Measurements from ENCODE around the gene TSHR. TPM values are rescaled to one million over a fixed set of nuclear protein-coding genes. Genes with fewer than 3 reads are reported as not detected.
A peak's percentile ranks its signal among the peaks of the same experiment; 100 is the strongest.

TSHR gene
- total and polyA plus RNA-seq, 3 experiments from 2014 or later, result not detected

GRCh38 chr14:81001447-81001846 lies 46.0 kb downstream of the TSHR start:
- H3K27ac Mint-ChIP-seq, result no peak overlapping the region
- no peak overlapping the region for H3K27ac ChIP-seq (ENCODE audit: low read depth, low read length)
- CTCF ChIA-PET, result no interaction called here
- H3K36me3 Mint-ChIP-seq, result no peaks in the 10 kb centered on the region
- DNase-seq, result no peak
- POLR2A ChIA-PET, result no interaction called here
- H3K9me3 ChIP-seq (ENCODE audit: low read length), result no peaks in the 10 kb centered on the region
- peaks cover 6 to 23% of the 10 kb centered on the region in 2 donors for H3K27me3 Mint-ChIP-seq
- H3K4me3 Mint-ChIP-seq, result no peak overlapping the region
- H3K4me1 ChIP-seq (ENCODE audit: insufficient read depth, low read length), result no peaks in the 10 kb centered on the region
- H3K4me3 ChIP-seq (ENCODE audit: low read length), result no peak overlapping the region
- no peaks in the 10 kb centered on the region for H3K36me3 ChIP-seq (ENCODE audit: insufficient read depth, low read length)
- no peaks in the 10 kb centered on the region for H3K27me3 ChIP-seq (ENCODE audit: insufficient read depth, low read length, poor library complexity, severe bottlenecking)
- H3K4me1 Mint-ChIP-seq, result peaks cover 0 to 1% (median under 1%) of the 10 kb centered on the region in 3 donors
- H3K9me3 Mint-ChIP-seq, result no peaks in the 10 kb centered on the region

DNA sequence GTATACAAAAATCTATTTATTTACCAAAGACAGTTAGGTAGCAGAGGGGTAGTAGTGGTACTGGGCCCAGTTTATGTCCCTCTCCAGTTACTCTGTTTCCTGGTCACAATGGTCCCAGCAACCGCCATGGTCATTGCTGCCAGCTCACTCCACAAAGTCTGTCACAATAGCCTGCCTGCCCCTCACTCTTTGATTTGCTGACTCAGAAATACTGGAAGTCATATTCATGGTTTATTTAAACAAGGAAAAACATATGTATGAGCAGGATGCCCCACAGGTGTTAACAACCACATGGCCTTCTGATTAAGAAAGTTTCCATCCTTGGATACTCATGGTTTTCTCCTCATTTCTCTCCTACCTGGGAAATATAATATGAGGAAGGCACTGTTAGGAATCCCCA lies 49.2 kb downstream of the TSHR start:
- H3K4me3 ChIP-seq (ENCODE audit: low read length), result no peak overlapping the region
- CTCF ChIA-PET, result no interaction called here
- Mint-ChIP-seq H3K9me3 (no peaks in the 10 kb centered on the region), H3K4me1 (no peaks in the 10 kb centered on the region), H3K27ac (peak overlapping the region in 1 of 8 donors; percentile 12), H3K27me3 (peaks cover 5 to 6% of the 10 kb centered on the region in 2 donors), H3K4me3 (no peak overlapping the region), H3K36me3 (no peaks in the 10 kb centered on the region)
- POLR2A ChIA-PET, result no interaction called here
- H3K9me3 ChIP-seq (ENCODE audit: low read length), result no peaks in the 10 kb centered on the region
- no peak overlapping the region for H3K27ac ChIP-seq (ENCODE audit: low read depth, low read length)
- H3K36me3 ChIP-seq (ENCODE audit: insufficient read depth, low read length), result no peaks in the 10 kb centered on the region
- H3K4me1 ChIP-seq (ENCODE audit: insufficient read depth, low read length), result no peaks in the 10 kb centered on the region
- H3K27me3 ChIP-seq (ENCODE audit: insufficient read depth, low read length, poor library complexity, severe bottlenecking), result no peaks in the 10 kb centered on the region
- no peak for DNase-seq

GRCh38 chr14:81005540-81006228 lies 50.3 kb downstream of the TSHR start:
- no peaks in the 10 kb centered on the region for H3K27me3 ChIP-seq (ENCODE audit: insufficient read depth, low read length, poor library complexity, severe bottlenecking)
- Mint-ChIP-seq H3K27ac (no peak overlapping the region), H3K9me3 (no peaks in the 10 kb centered on the region), H3K36me3 (no peaks in the 10 kb centered on the region), H3K4me3 (no peak overlapping the region), H3K27me3 (peaks cover 2 to 5% of the 10 kb centered on the region in 2 donors), H3K4me1 (no peaks in the 10 kb centered on the region)
- no peaks in the 10 kb centered on the region for H3K36me3 ChIP-seq (ENCODE audit: insufficient read depth, low read length)
- ChIA-PET POLR2A (no interaction called here), CTCF (no interaction called here)
- H3K9me3 ChIP-seq (ENCODE audit: low read length), result no peaks in the 10 kb centered on the region
- no peak for DNase-seq
- no peak overlapping the region for H3K4me3 ChIP-seq (ENCODE audit: low read length)
- H3K4me1 ChIP-seq (ENCODE audit: insufficient read depth, low read length), result no peaks in the 10 kb centered on the region
- no peak overlapping the region for H3K27ac ChIP-seq (ENCODE audit: low read depth, low read length)

- ChIA-PET POLR2A (no interaction called here), CTCF (no interaction called here)
- Histone ChIP-seq H3K9me3 (ENCODE audit: low read length) (no peaks in the 10 kb centered on the region), H3K4me3 (ENCODE audit: low read length) (no peak overlapping the region), H3K27ac (ENCODE audit: low read depth, low read length) (no peak overlapping the region), H3K27me3 (ENCODE audit: insufficient read depth, low read length, poor library complexity, severe bottlenecking) (no peaks in the 10 kb centered on the region), H3K4me1 (ENCODE audit: insufficient read depth, low read length) (no peaks in the 10 kb centered on the region), H3K36me3 (ENCODE audit: insufficient read depth, low read length) (no peaks in the 10 kb centered on the region)
- H3K4me1 Mint-ChIP-seq, result no peaks in the 10 kb centered on the region
- no peak overlapping the region for H3K4me3 Mint-ChIP-seq
- no peaks in the 10 kb centered on the region for H3K9me3 Mint-ChIP-seq
- peak overlapping the region in 1 of 8 donors; percentile 35 for H3K27ac Mint-ChIP-seq
- H3K36me3 Mint-ChIP-seq, result no peaks in the 10 kb centered on the region
- DNase-seq, result no peak
- H3K27me3 Mint-ChIP-seq, result peaks cover 0 to 5% of the 10 kb centered on the region in 2 donors
Measured at GRCh38 chr14:81006266-81006665, 50.8 kb downstream of the TSHR start.

DNA sequence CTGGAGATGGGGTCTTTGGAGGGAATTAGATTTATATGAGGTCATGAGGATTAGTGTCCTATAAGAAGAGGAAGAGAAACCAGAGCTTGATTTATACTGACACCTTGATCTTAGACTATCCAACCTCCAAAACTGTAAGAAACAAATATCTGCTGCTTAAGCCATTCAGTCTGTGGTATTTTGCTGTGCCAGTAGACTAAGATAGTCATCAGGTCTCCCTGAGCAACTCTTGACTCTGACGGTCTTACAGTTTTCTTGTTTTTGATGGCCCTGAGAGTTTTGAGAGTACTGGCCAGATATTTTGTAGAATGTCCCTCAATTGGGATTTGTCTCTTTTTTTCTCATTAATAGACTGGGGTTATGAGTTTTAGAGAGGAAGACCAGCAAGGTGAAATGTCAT lies 51.7 kb downstream of the TSHR start:
- no peak overlapping the region for H3K4me3 Mint-ChIP-seq
- Histone ChIP-seq H3K27ac (ENCODE audit: low read depth, low read length) (no peak overlapping the region), H3K27me3 (ENCODE audit: insufficient read depth, low read length, poor library complexity, severe bottlenecking) (no peaks in the 10 kb centered on the region), H3K9me3 (ENCODE audit: low read length) (no peaks in the 10 kb centered on the region), H3K4me3 (ENCODE audit: low read length) (no peak overlapping the region), H3K4me1 (ENCODE audit: insufficient read depth, low read length) (no peaks in the 10 kb centered on the region), H3K36me3 (ENCODE audit: insufficient read depth, low read length) (no peaks in the 10 kb centered on the region)
- no peak for DNase-seq
- peaks cover 0 to 5% of the 10 kb centered on the region in 2 donors for H3K27me3 Mint-ChIP-seq
- H3K9me3 Mint-ChIP-seq, result no peaks in the 10 kb centered on the region
- no peak overlapping the region for H3K27ac Mint-ChIP-seq
- ChIA-PET CTCF (no interaction called here), POLR2A (no interaction called here)
- H3K4me1 Mint-ChIP-seq, result no peaks in the 10 kb centered on the region
- H3K36me3 Mint-ChIP-seq, result no peaks in the 10 kb centered on the region

DNA sequence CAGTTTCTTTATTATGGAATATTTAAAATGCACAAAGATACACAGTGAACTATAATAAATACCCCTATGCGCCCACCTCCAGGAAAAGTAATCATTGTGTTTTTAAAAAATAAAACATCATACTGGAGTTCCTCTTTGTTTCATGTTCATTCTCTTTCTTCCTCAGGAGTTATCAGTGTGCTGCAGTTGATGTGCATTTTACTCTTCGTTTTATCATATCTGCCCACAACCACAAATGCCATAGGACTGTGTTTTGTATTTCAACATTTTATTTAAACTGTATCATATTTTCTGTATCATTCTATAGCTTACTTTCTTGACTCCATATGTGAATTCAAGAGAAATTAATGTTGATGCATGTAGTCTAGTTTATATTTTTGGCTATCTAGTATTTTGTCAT lies 53.9 kb downstream of the TSHR start:
- DNase-seq, result no peak
- H3K36me3 Mint-ChIP-seq, result no peaks in the 10 kb centered on the region
- H3K27me3 ChIP-seq (ENCODE audit: insufficient read depth, low read length, poor library complexity, severe bottlenecking), result no peaks in the 10 kb centered on the region
- H3K4me3 ChIP-seq (ENCODE audit: low read length), result no peak overlapping the region
- H3K4me1 ChIP-seq (ENCODE audit: insufficient read depth, low read length), result no peaks in the 10 kb centered on the region
- no peak overlapping the region for H3K4me3 Mint-ChIP-seq
- H3K27ac Mint-ChIP-seq, result peak overlapping the region in 1 of 8 donors; percentile 58
- peaks cover 0 to 6% of the 10 kb centered on the region in 2 donors for H3K27me3 Mint-ChIP-seq
- no peak overlapping the region for H3K27ac ChIP-seq (ENCODE audit: low read depth, low read length)
- ChIA-PET POLR2A (no interaction called here), CTCF (interaction anchor here (0.9 kb wide), 1 partner anchor 22 kb away, joined by 3 read pairs; no protein-coding TSS in a partner anchor)
- no peaks in the 10 kb centered on the region for H3K36me3 ChIP-seq (ENCODE audit: insufficient read depth, low read length)
- no peaks in the 10 kb centered on the region for H3K9me3 ChIP-seq (ENCODE audit: low read length)
- no peaks in the 10 kb centered on the region for H3K4me1 Mint-ChIP-seq
- H3K9me3 Mint-ChIP-seq, result peaks cover 0 to 6% (median 3%) of the 10 kb centered on the region in 5 donors

- no peaks in the 10 kb centered on the region for H3K4me1 Mint-ChIP-seq
- H3K27ac Mint-ChIP-seq, result no peak overlapping the region
- H3K9me3 Mint-ChIP-seq, result peaks cover 0 to 3% (median 3%) of the 10 kb centered on the region in 5 donors
- H3K36me3 Mint-ChIP-seq, result peaks cover 0 to 3% (median 0%) of the 10 kb centered on the region in 3 donors
- Histone ChIP-seq H3K36me3 (ENCODE audit: insufficient read depth, low read length) (no peaks in the 10 kb centered on the region), H3K4me1 (ENCODE audit: insufficient read depth, low read length) (no peaks in the 10 kb centered on the region), H3K27ac (ENCODE audit: low read depth, low read length) (no peak overlapping the region), H3K4me3 (ENCODE audit: low read length) (no peak overlapping the region), H3K9me3 (ENCODE audit: low read length) (no peaks in the 10 kb centered on the region), H3K27me3 (ENCODE audit: insufficient read depth, low read length, poor library complexity, severe bottlenecking) (no peaks in the 10 kb centered on the region)
- no peak overlapping the region for H3K4me3 Mint-ChIP-seq
- POLR2A ChIA-PET, result no interaction called here
- DNase-seq, result no peak
- CTCF ChIA-PET, result no interaction called here
- H3K27me3 Mint-ChIP-seq, result peaks cover 4 to 59% of the 10 kb centered on the region in 2 donors
Measured at GRCh38 chr14:81018251-81018650, 62.8 kb downstream of the TSHR start.

DNA sequence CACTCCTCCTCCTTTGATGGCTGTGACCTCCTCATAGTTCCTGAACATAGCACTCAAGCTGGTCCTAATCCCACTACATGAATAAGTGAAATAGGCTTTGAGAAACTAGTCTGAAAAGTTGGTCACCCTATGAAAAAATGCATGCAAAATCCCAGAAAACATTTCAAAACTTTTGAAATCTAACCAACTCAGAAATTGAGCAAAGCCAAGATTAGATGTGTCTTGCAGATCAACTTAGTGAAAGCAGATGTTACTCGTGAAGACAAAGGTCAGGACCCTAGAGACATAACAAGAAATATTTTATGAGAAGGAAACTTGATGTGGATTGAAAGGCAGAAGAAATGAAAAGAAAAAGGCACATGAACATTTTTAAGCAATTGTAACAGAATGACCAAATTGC lies 63.3 kb downstream of the TSHR start:
- no peak for DNase-seq
- Mint-ChIP-seq H3K27me3 (peaks cover 4 to 59% of the 10 kb centered on the region in 2 donors), H3K36me3 (peaks cover 0 to 3% (median 0%) of the 10 kb centered on the region in 3 donors), H3K4me1 (no peaks in the 10 kb centered on the region), H3K9me3 (peaks cover 0 to under 1% (median 0%) of the 10 kb centered on the region in 5 donors), H3K27ac (no peak overlapping the region), H3K4me3 (no peak overlapping the region)
- Histone ChIP-seq H3K4me3 (ENCODE audit: low read length) (no peak overlapping the region), H3K9me3 (ENCODE audit: low read length) (no peaks in the 10 kb centered on the region), H3K36me3 (ENCODE audit: insufficient read depth, low read length) (no peaks in the 10 kb centered on the region), H3K4me1 (ENCODE audit: insufficient read depth, low read length) (no peaks in the 10 kb centered on the region), H3K27me3 (ENCODE audit: insufficient read depth, low read length, poor library complexity, severe bottlenecking) (no peaks in the 10 kb centered on the region), H3K27ac (ENCODE audit: low read depth, low read length) (no peak overlapping the region)
- ChIA-PET CTCF (no interaction called here), POLR2A (no interaction called here)

Measured in CD8-positive, alpha-beta memory T cell (primary cell).